ENCODE data around the gene HMGB1.
"Not testable (repeated sequence)": the region's sequence is repeated elsewhere in the genome, so short reads cannot be mapped to it uniquely, and the experiment has no call there.

HMGB1 gene

GRCh38 chr13:30461279-30462066 is 4.3 kb downstream of the HMGB1 start:
- Mint-ChIP-seq H3K27ac (ENCODE audit: low read depth) (peak overlapping the region; percentile 91), H3K4me3 (peak overlapping the region; percentile 72), H3K4me1 (peaks cover 44% of the 10 kb centered on the region), H3K36me3 (ENCODE audit: insufficient read depth) (peaks cover 51% of the 10 kb centered on the region)
- ATAC-seq (replicated peaks; ENCODE audit: extremely low read depth, poor library complexity, severe bottlenecking): peak; percentile 26
- DNase-seq (ENCODE audit: low spot score in 2 of 2); H3K27me3 Mint-ChIP-seq; H3K9me3 Mint-ChIP-seq: not testable (repeated sequence)

GRCh38 chr13:30457306-30457891 is 8.3 kb downstream of the HMGB1 start:
- H3K4me1 Mint-ChIP-seq: peaks cover 35% of the 10 kb centered on the region
- H3K9me3 Mint-ChIP-seq: no peaks in the 10 kb centered on the region
- ATAC-seq (replicated peaks; ENCODE audit: extremely low read depth, poor library complexity, severe bottlenecking) (no peak), DNase-seq (ENCODE audit: low spot score in 2 of 2) (no peak)
- H3K27ac Mint-ChIP-seq (ENCODE audit: low read depth): peak overlapping the region; percentile 46
- no peak overlapping the region for H3K4me3 Mint-ChIP-seq
- no peaks in the 10 kb centered on the region for H3K27me3 Mint-ChIP-seq
- H3K36me3 Mint-ChIP-seq (ENCODE audit: insufficient read depth): peaks cover 29% of the 10 kb centered on the region

- Mint-ChIP-seq H3K27ac (ENCODE audit: low read depth) (peak overlapping the region; percentile 32), H3K4me3 (no peak overlapping the region), H3K27me3 (no peaks in the 10 kb centered on the region)
Observed at GRCh38 chr13:30456290-30456689, 9.4 kb downstream of the HMGB1 start.

GRCh38 chr13:30454991-30455390 is 10.7 kb downstream of the HMGB1 start:
- ATAC-seq (replicated peaks; ENCODE audit: extremely low read depth, poor library complexity, severe bottlenecking) (no peak), DNase-seq (ENCODE audit: low spot score in 2 of 2) (no peak)
- Mint-ChIP-seq H3K4me3 (no peak overlapping the region), H3K9me3 (no peaks in the 10 kb centered on the region), H3K36me3 (ENCODE audit: insufficient read depth) (peaks cover 14% of the 10 kb centered on the region), H3K4me1 (peaks cover 29% of the 10 kb centered on the region), H3K27me3 (no peaks in the 10 kb centered on the region), H3K27ac (ENCODE audit: low read depth) (peak overlapping the region; percentile 80)

More at GRCh38 chr13:30456290-30456689, 9.4 kb downstream of the HMGB1 start:
- ATAC-seq (replicated peaks; ENCODE audit: extremely low read depth, poor library complexity, severe bottlenecking) (no peak), DNase-seq (ENCODE audit: low spot score in 2 of 2) (no peak)
- Mint-ChIP-seq H3K36me3 (ENCODE audit: insufficient read depth) (peaks cover 19% of the 10 kb centered on the region), H3K9me3 (no peaks in the 10 kb centered on the region), H3K4me1 (peaks cover 32% of the 10 kb centered on the region)

GRCh38 chr13:30453727-30454126 is 12.0 kb downstream of the HMGB1 start:
- Mint-ChIP-seq H3K4me3 (no peak overlapping the region), H3K27ac (ENCODE audit: low read depth) (no peak overlapping the region), H3K4me1 (peaks cover 20% of the 10 kb centered on the region), H3K36me3 (ENCODE audit: insufficient read depth) (peaks cover 5% of the 10 kb centered on the region), H3K27me3 (no peaks in the 10 kb centered on the region), H3K9me3 (no peaks in the 10 kb centered on the region)
- ATAC-seq (replicated peaks; ENCODE audit: extremely low read depth, poor library complexity, severe bottlenecking) (no peak), DNase-seq (ENCODE audit: low spot score in 2 of 2) (no peak)

GRCh38 chr13:30451476-30451875 is 14.3 kb downstream of the HMGB1 start:
- H3K27me3 Mint-ChIP-seq; H3K4me3 Mint-ChIP-seq; H3K9me3 Mint-ChIP-seq; H3K27ac Mint-ChIP-seq (ENCODE audit: low read depth); H3K36me3 Mint-ChIP-seq (ENCODE audit: insufficient read depth); ATAC-seq (replicated peaks; ENCODE audit: extremely low read depth, poor library complexity, severe bottlenecking); DNase-seq (ENCODE audit: low spot score in 2 of 2): not testable (repeated sequence)
- peaks cover 11% of the 10 kb centered on the region for H3K4me1 Mint-ChIP-seq

GRCh38 chr13:30450066-30450465 is 15.7 kb downstream of the HMGB1 start:
- H3K27me3 Mint-ChIP-seq: no peaks in the 10 kb centered on the region
- H3K9me3 Mint-ChIP-seq: no peaks in the 10 kb centered on the region
- no peak for ATAC-seq (replicated peaks; ENCODE audit: extremely low read depth, poor library complexity, severe bottlenecking)
- no peaks in the 10 kb centered on the region for H3K36me3 Mint-ChIP-seq (ENCODE audit: insufficient read depth)
- H3K27ac Mint-ChIP-seq (ENCODE audit: low read depth): no peak overlapping the region
- DNase-seq (ENCODE audit: low spot score in 2 of 2): no peak
- H3K4me1 Mint-ChIP-seq: peaks cover 1% of the 10 kb centered on the region
- no peak overlapping the region for H3K4me3 Mint-ChIP-seq

- Mint-ChIP-seq H3K4me1 (no peaks in the 10 kb centered on the region), H3K36me3 (ENCODE audit: insufficient read depth) (no peaks in the 10 kb centered on the region), H3K27ac (ENCODE audit: low read depth) (no peak overlapping the region), H3K4me3 (no peak overlapping the region), H3K9me3 (no peaks in the 10 kb centered on the region), H3K27me3 (no peaks in the 10 kb centered on the region)
- no peak for ATAC-seq (replicated peaks; ENCODE audit: extremely low read depth, poor library complexity, severe bottlenecking)
- no peak for DNase-seq (ENCODE audit: low spot score in 2 of 2)
Observed at GRCh38 chr13:30448441-30448840, 17.3 kb downstream of the HMGB1 start.

- no peaks in the 10 kb centered on the region for H3K27me3 Mint-ChIP-seq
- no peak for DNase-seq (ENCODE audit: low spot score in 2 of 2)
- H3K36me3 Mint-ChIP-seq (ENCODE audit: insufficient read depth): no peaks in the 10 kb centered on the region
- peaks cover 2% of the 10 kb centered on the region for H3K4me1 Mint-ChIP-seq
- ATAC-seq (replicated peaks; ENCODE audit: extremely low read depth, poor library complexity, severe bottlenecking): no peak
- no peaks in the 10 kb centered on the region for H3K9me3 Mint-ChIP-seq
- no peak overlapping the region for H3K27ac Mint-ChIP-seq (ENCODE audit: low read depth)
- no peak overlapping the region for H3K4me3 Mint-ChIP-seq
Observed at GRCh38 chr13:30446126-30446500, 19.6 kb downstream of the HMGB1 start.

GRCh38 chr13:30443957-30444404 is 21.8 kb downstream of the HMGB1 start:
- peaks cover 5% of the 10 kb centered on the region for H3K4me1 Mint-ChIP-seq
- ATAC-seq (replicated peaks; ENCODE audit: extremely low read depth, poor library complexity, severe bottlenecking): no peak
- H3K36me3 Mint-ChIP-seq (ENCODE audit: insufficient read depth): no peaks in the 10 kb centered on the region
- H3K9me3 Mint-ChIP-seq: no peaks in the 10 kb centered on the region
- H3K27me3 Mint-ChIP-seq: no peaks in the 10 kb centered on the region
- H3K27ac Mint-ChIP-seq (ENCODE audit: low read depth): no peak overlapping the region
- no peak overlapping the region for H3K4me3 Mint-ChIP-seq
- no peak for DNase-seq (ENCODE audit: low spot score in 2 of 2)

- H3K9me3 Mint-ChIP-seq; DNase-seq (ENCODE audit: low spot score in 2 of 2); ATAC-seq (replicated peaks; ENCODE audit: extremely low read depth, poor library complexity, severe bottlenecking); H3K27me3 Mint-ChIP-seq; H3K4me3 Mint-ChIP-seq; H3K4me1 Mint-ChIP-seq; H3K36me3 Mint-ChIP-seq (ENCODE audit: insufficient read depth); H3K27ac Mint-ChIP-seq (ENCODE audit: low read depth): not testable (repeated sequence)
Observed at GRCh38 chr13:30443491-30443890, 22.2 kb downstream of the HMGB1 start.

- Mint-ChIP-seq H3K4me3 (no peak overlapping the region), H3K4me1 (peaks cover 5% of the 10 kb centered on the region), H3K27me3 (no peaks in the 10 kb centered on the region), H3K36me3 (ENCODE audit: insufficient read depth) (no peaks in the 10 kb centered on the region), H3K27ac (ENCODE audit: low read depth) (no peak overlapping the region), H3K9me3 (no peaks in the 10 kb centered on the region)
- no peak for ATAC-seq (replicated peaks; ENCODE audit: extremely low read depth, poor library complexity, severe bottlenecking)
- DNase-seq (ENCODE audit: low spot score in 2 of 2): no peak
Observed at GRCh38 chr13:30442926-30443325, 22.8 kb downstream of the HMGB1 start.
